ENCODE data around the gene CYS1.
"Not testable (repeated sequence)": the region's sequence is repeated elsewhere in the genome, so short reads cannot be mapped to it uniquely, and the experiment has no call there.

CYS1 gene

GRCh38 chr2:10045561-10046355 lies 34.5 kb downstream of the CYS1 start:
- no peak for DNase-seq

- no peak for DNase-seq
These were observed 36.2 kb downstream of the CYS1 start for GRCh38 chr2:10043906-10044601.

GRCh38 chr2:10043256-10043905 lies 36.8 kb downstream of the CYS1 start, which contains the start of gene KLF11:
Gene KLF11, plus strand, starts transcription at chr2:10043550. Its CDS starts 167 bp downstream, at chr2:10043717.
- peak; percentile 14 for DNase-seq

- no peak for DNase-seq
These were observed 37.7 kb downstream of the CYS1 start for GRCh38 chr2:10042301-10043161.

- no peak for DNase-seq
These were observed 38.5 kb downstream of the CYS1 start for GRCh38 chr2:10041711-10042110.

GRCh38 chr2:10039658-10040410 lies 40.4 kb downstream of the CYS1 start:
- DNase-seq, result no peak

- DNase-seq, result no peak
These were observed 41.5 kb downstream of the CYS1 start for GRCh38 chr2:10038716-10039115.

- no peak for DNase-seq
These were observed 42.1 kb downstream of the CYS1 start for GRCh38 chr2:10038123-10038522.

GRCh38 chr2:10036095-10036884 lies 43.9 kb downstream of the CYS1 start:
- no peak for DNase-seq

- no peak for DNase-seq
These were observed 44.6 kb downstream of the CYS1 start for GRCh38 chr2:10035633-10036032.

GRCh38 chr2:10035053-10035422 lies 45.2 kb downstream of the CYS1 start:
- DNase-seq, result no peak

GRCh38 chr2:10034333-10035052 lies 45.7 kb downstream of the CYS1 start:
- DNase-seq, result no peak

- DNase-seq, result no peak
These were observed 46.8 kb downstream of the CYS1 start for GRCh38 chr2:10033251-10034006.

- no peak for DNase-seq
These were observed 47.5 kb downstream of the CYS1 start for GRCh38 chr2:10032746-10033105.

- DNase-seq, result no peak
These were observed 48.1 kb downstream of the CYS1 start for GRCh38 chr2:10031886-10032745.

GRCh38 chr2:10030798-10031197 lies 49.4 kb downstream of the CYS1 start:
- DNase-seq, result not testable (repeated sequence)

- no peak for DNase-seq
These were observed 49.9 kb downstream of the CYS1 start for GRCh38 chr2:10030311-10030736.

- DNase-seq, result no peak
These were observed 50.4 kb downstream of the CYS1 start for GRCh38 chr2:10029875-10030223.
